Measurements from ENCODE around the gene MED26. TPM values are rescaled to one million over a fixed set of nuclear protein-coding genes. Genes with fewer than 3 reads are reported as not detected.
"Not testable (repeated sequence)": the region's sequence is repeated elsewhere in the genome, so short reads cannot be mapped to it uniquely, and the experiment has no call there.

MED26 gene
- total RNA-seq, 2 donors from 2014 or later, result 10.8 to 11.8 TPM

- no peaks in the 10 kb centered on the region for H3K9me3 Mint-ChIP-seq
- 93 to 97% methylated on average over 4 to 8 of the region's 8 CpGs for WGBS, 2 experiments (ENCODE audit: insufficient coverage in 1 of 2, insufficient read length in 1 of 2)
- H3K27me3 Mint-ChIP-seq (ENCODE audit: insufficient read depth), result no peaks in the 10 kb centered on the region
- H3K4me1 Mint-ChIP-seq, result no peaks in the 10 kb centered on the region
- Histone ChIP-seq H3K9me3 (ENCODE audit: control insufficient read depth, low read length) (no peaks in the 10 kb centered on the region), H3K27ac (ENCODE audit: low read depth, low read length) (no peak overlapping the region), H3K36me3 (ENCODE audit: control insufficient read depth, insufficient read depth, low read length) (peaks cover 43% of the 10 kb centered on the region), H3K4me1 (ENCODE audit: control insufficient read depth, insufficient read depth, low read length) (no peaks in the 10 kb centered on the region), H3K9ac (ENCODE audit: extremely low read depth, low read length, poor library complexity, severe bottlenecking) (no peak overlapping the region), H3K4me3 (ENCODE audit: low read length) (no peak overlapping the region), H3K27me3 (ENCODE audit: control insufficient read depth, insufficient read depth, low read length, poor library complexity, severe bottlenecking) (no peaks in the 10 kb centered on the region)
- H3K36me3 Mint-ChIP-seq (ENCODE audit: low read depth), result peaks cover 48% of the 10 kb centered on the region
- no peak for DNase-seq
- H3K27ac Mint-ChIP-seq, result no peak overlapping the region
- H3K4me3 Mint-ChIP-seq, result no peak overlapping the region
- no peak for TF ChIP-seq CTCF (conservative IDR thresholded peaks at IDR 0.05)
Observed at GRCh38 chr19:16561382-16561781, 66.6 kb downstream of the MED26 start.

GRCh38 chr19:16559780-16560276 is 68.2 kb downstream of the MED26 start:
- Mint-ChIP-seq H3K4me3 (no peak overlapping the region), H3K9me3 (no peaks in the 10 kb centered on the region), H3K4me1 (no peaks in the 10 kb centered on the region), H3K27ac (peak overlapping the region; percentile 36), H3K36me3 (ENCODE audit: low read depth) (peaks cover 48% of the 10 kb centered on the region), H3K27me3 (ENCODE audit: insufficient read depth) (no peaks in the 10 kb centered on the region)
- H3K4me3 ChIP-seq (ENCODE audit: low read length), result no peak overlapping the region
- H3K4me1 ChIP-seq (ENCODE audit: control insufficient read depth, insufficient read depth, low read length), result no peaks in the 10 kb centered on the region
- H3K36me3 ChIP-seq (ENCODE audit: control insufficient read depth, insufficient read depth, low read length), result peaks cover 49% of the 10 kb centered on the region
- no peak for TF ChIP-seq CTCF (conservative IDR thresholded peaks at IDR 0.05)
- no peak overlapping the region for H3K9ac ChIP-seq (ENCODE audit: extremely low read depth, low read length, poor library complexity, severe bottlenecking)
- H3K9me3 ChIP-seq (ENCODE audit: control insufficient read depth, low read length), result no peaks in the 10 kb centered on the region
- no peaks in the 10 kb centered on the region for H3K27me3 ChIP-seq (ENCODE audit: control insufficient read depth, insufficient read depth, low read length, poor library complexity, severe bottlenecking)
- H3K27ac ChIP-seq (ENCODE audit: low read depth, low read length), result no peak overlapping the region
- WGBS, 2 experiments (ENCODE audit: insufficient coverage in 1 of 2, insufficient read length in 1 of 2), result 91 to 93% methylated on average over 7 to 10 of the region's 10 CpGs
- DNase-seq, result no peak

GRCh38 chr19:16554776-16555175 is 73.2 kb downstream of the MED26 start:
- DNase-seq, result no peak
- no peaks in the 10 kb centered on the region for H3K9me3 Mint-ChIP-seq

GRCh38 chr19:16551902-16552301 is 76.1 kb downstream of the MED26 start:
- H3K4me3 ChIP-seq (ENCODE audit: low read length); H3K4me1 Mint-ChIP-seq; H3K9me3 ChIP-seq (ENCODE audit: control insufficient read depth, low read length); H3K9ac ChIP-seq (ENCODE audit: extremely low read depth, low read length, poor library complexity, severe bottlenecking); H3K4me1 ChIP-seq (ENCODE audit: control insufficient read depth, insufficient read depth, low read length); H3K27ac ChIP-seq (ENCODE audit: low read depth, low read length); H3K9me3 Mint-ChIP-seq; H3K4me3 Mint-ChIP-seq; DNase-seq; H3K27me3 Mint-ChIP-seq (ENCODE audit: insufficient read depth); H3K27ac Mint-ChIP-seq; H3K27me3 ChIP-seq (ENCODE audit: control insufficient read depth, insufficient read depth, low read length, poor library complexity, severe bottlenecking): not testable (repeated sequence)
- H3K36me3 Mint-ChIP-seq (ENCODE audit: low read depth), result peaks cover 36% of the 10 kb centered on the region
- peaks cover 42% of the 10 kb centered on the region for H3K36me3 ChIP-seq (ENCODE audit: control insufficient read depth, insufficient read depth, low read length)
- WGBS, 2 experiments (ENCODE audit: insufficient coverage in 1 of 2, insufficient read length in 1 of 2), result 88 to 94% methylated on average over 1 to 6 of the region's 6 CpGs

More at GRCh38 chr19:16554776-16555175, 73.2 kb downstream of the MED26 start:
- no peaks in the 10 kb centered on the region for H3K9me3 ChIP-seq (ENCODE audit: control insufficient read depth, low read length)
- Mint-ChIP-seq H3K36me3 (ENCODE audit: low read depth) (peaks cover 43% of the 10 kb centered on the region), H3K4me1 (no peaks in the 10 kb centered on the region), H3K27me3 (ENCODE audit: insufficient read depth) (no peaks in the 10 kb centered on the region), H3K4me3 (no peak overlapping the region), H3K27ac (no peak overlapping the region)
- no peak overlapping the region for H3K27ac ChIP-seq (ENCODE audit: low read depth, low read length)
- no peak overlapping the region for H3K4me3 ChIP-seq (ENCODE audit: low read length)
- no peak for TF ChIP-seq CTCF (conservative IDR thresholded peaks at IDR 0.05)
- H3K9ac ChIP-seq (ENCODE audit: extremely low read depth, low read length, poor library complexity, severe bottlenecking), result no peak overlapping the region
- H3K4me1 ChIP-seq (ENCODE audit: control insufficient read depth, insufficient read depth, low read length), result no peaks in the 10 kb centered on the region
- H3K36me3 ChIP-seq (ENCODE audit: control insufficient read depth, insufficient read depth, low read length), result peaks cover 44% of the 10 kb centered on the region
- 95% methylated on average over 7 to 8 of the region's 8 CpGs for WGBS, 2 experiments (ENCODE audit: insufficient coverage in 1 of 2, insufficient read length in 1 of 2)
- H3K27me3 ChIP-seq (ENCODE audit: control insufficient read depth, insufficient read depth, low read length, poor library complexity, severe bottlenecking), result no peaks in the 10 kb centered on the region

All from endodermal cell (in vitro differentiated cells).